K562 (cell line): ENCODE measurements around the gene ZNF839. TPM values are rescaled to one million over a fixed set of nuclear protein-coding genes. Genes with fewer than 3 reads are reported as not detected.

Source experiments
- ATAC-seq: fragments of 200-7000 bp; cut with Tn5 transposase; 3 replicates; pipeline ENCODE4 v1.9.1; 2020; ENCODE audit warnings: moderate library complexity
- BruUV-seq: library from RNA; stranded (reverse); fragments of 400-500 nt; replicated peaks from 2 replicates; lab custom pipeline; 2021; lab: Mats Ljungman, UMichigan
- CTCF ChIA-PET: fragments of 300-600 bp; formaldehyde crosslinking; extraction: SDS; loops from one replicate; lab custom pipeline; 2021; ENCODE audit warnings: low intra/inter-chr PET ratio; lab: Yijun Ruan, JAX
- POLR2A ChIA-PET: fragments of 300-600, 350-650 bp; sonication (Branson Sonifier 250); formaldehyde crosslinking; extraction: SDS; loops from one replicate; lab custom pipeline; 2021; ENCODE audit warnings: antibody characterized with exemption, inconsistent platforms; lab: Yijun Ruan, JAX
- DNase-seq, 4 experiments: peaks; one replicate each; pipeline versions ENCODE4 v3.0.0 to v3.0.0-alpha.2; 2011 to 2018; ENCODE audit warnings: low spot score in 3 of 4, mixed read lengths in 3 of 4; ENCODE audit errors: extremely low read depth in 1 of 4
- FAIRE-seq: peaks from 2 replicates; lab custom pipeline; 2011; peaks lifted over from hg19 to GRCh38; lab: Jason Lieb, UNC
- H2AFZ ChIP-seq: 2 replicates; pipeline ENCODE4 v1.6.0; 2011; ENCODE audit warnings: low read depth, low read length, control low read depth, inconsistent platforms
- H3K27ac ChIP-seq: fragments of 200-600 bp; 3 replicates; pipeline ENCODE4 v1.8.0; 2011; ENCODE audit warnings: low read depth, mild to moderate bottlenecking, control low read depth, inconsistent platforms, low read length, moderate library complexity, mixed read lengths; ENCODE audit errors: extremely low read depth
- H3K27me3 ChIP-seq, 2 experiments: fragments of 300-600 bp in 1 of 2; 2 replicates in 1 of 2; 3 replicates in 1 of 2; pipeline versions ENCODE4 v1.6.0 to v1.8.0; 2011; ENCODE audit warnings: inconsistent platforms in 2 of 2, low read length in 2 of 2, mild to moderate bottlenecking in 1 of 2, mixed read lengths in 1 of 2, moderate library complexity in 1 of 2; ENCODE audit not compliant: control insufficient read depth in 2 of 2, insufficient read depth in 2 of 2
- H3K36me3 ChIP-seq: fragments of 300-600 bp; 3 replicates; pipeline ENCODE4 v1.8.0; 2011; ENCODE audit warnings: mild to moderate bottlenecking, low read length, inconsistent platforms; ENCODE audit not compliant: control insufficient read depth, insufficient read depth
- H3K4me1 ChIP-seq, 2 experiments: fragments of 200-600 bp in 1 of 2; replicated peaks in 1 of 2; 2 replicates in 1 of 2; 3 replicates in 1 of 2; pipeline versions ENCODE4 v1.5.1 to v1.8.0; 2011; ENCODE audit warnings: inconsistent platforms in 2 of 2, low read length in 2 of 2, mild to moderate bottlenecking in 1 of 2, mixed read lengths in 1 of 2, moderate library complexity in 1 of 2; ENCODE audit not compliant: control insufficient read depth in 2 of 2, insufficient read depth in 2 of 2
- H3K4me2 ChIP-seq: 2 replicates; pipeline ENCODE4 v1.6.1; 2011; ENCODE audit warnings: low read length, control low read depth, inconsistent platforms, mixed read lengths; ENCODE audit not compliant: insufficient read depth
- H3K4me3 ChIP-seq: fragments of 200-600 bp; sonication (generic), shearing (Covaris generic); 2 replicates; pipeline ENCODE4 v1.5.1; 2016; ENCODE audit warnings: control low read depth, inconsistent platforms
- H3K79me2 ChIP-seq: fragments of 200-600 bp; 3 replicates; pipeline ENCODE4 v1.8.0; 2011; ENCODE audit warnings: low read length, inconsistent platforms; ENCODE audit not compliant: control insufficient read depth, insufficient read depth
- H3K9ac ChIP-seq, 2 experiments: 2 replicates each; pipeline versions ENCODE4 v1.6.0 to v1.6.1; 2011; ENCODE audit warnings: low read depth in 2 of 2, low read length in 2 of 2, control low read depth in 1 of 2, inconsistent platforms in 1 of 2, mild to moderate bottlenecking in 1 of 2, mixed read lengths in 1 of 2; ENCODE audit not compliant: insufficient read depth in 1 of 2
- H3K9me1 ChIP-seq: one replicate; pipeline ENCODE4 v1.6.0; 2011; ENCODE audit warnings: inconsistent platforms, mild to moderate bottlenecking, low read length, moderate library complexity; ENCODE audit not compliant: control insufficient read depth, insufficient read depth
- H3K9me3 ChIP-seq: replicated peaks from 2 replicates; pipeline ENCODE4 v1.5.1; 2011; ENCODE audit warnings: low read depth, low read length, inconsistent platforms; ENCODE audit not compliant: control insufficient read depth, insufficient read depth
- H4K20me1 ChIP-seq: replicated peaks from 2 replicates; pipeline ENCODE4 v1.6.1; 2011; ENCODE audit warnings: low read length, inconsistent platforms, mixed read lengths; ENCODE audit not compliant: control insufficient read depth, insufficient read depth
- MTA2 ChIP-seq: fragments of 450-650 bp; IDR thresholded peaks from 2 replicates; pipeline ENCODE4 v1.6.1; 2016; ENCODE audit warnings: low read depth
- RAD51 ChIP-seq: fragments of 450-650 bp; IDR thresholded peaks from 2 replicates; pipeline ENCODE4 v1.7.1; 2016; ENCODE audit warnings: low read depth, mild to moderate bottlenecking, borderline replicate concordance
- SRSF1 ChIP-seq: fragments of 200-400 bp; formaldehyde crosslinking; IDR thresholded peaks from 2 replicates; pipeline ENCODE4 v1.6.1; 2017; ENCODE audit warnings: mild to moderate bottlenecking, low read depth, low read length, moderate library complexity
- TRIM24 ChIP-seq, 2 experiments: fragments of 450-650 bp; IDR thresholded peaks; 2 replicates each; pipeline ENCODE4 v1.6.1; 2016
- XRCC4 ChIP-seq: IDR thresholded peaks from one replicate; pipeline ENCODE4 v1.6.1; 2011; ENCODE audit not compliant: insufficient read depth, insufficient read length; ENCODE audit errors: extremely low read depth
- ZNF785 ChIP-seq: fragments of 250-450 bp; sonication (Bioruptor Pico); IDR thresholded peaks from 2 replicates; pipeline ENCODE4 v1.4.0; 2020; ENCODE audit warnings: mild to moderate bottlenecking
- WGBS: fragments of 100-300 bp; shearing (Covaris generic); methylation state at CpG from one replicate; pipeline ENCODE4 v1.1.6; 2016; ENCODE audit warnings: low coverage, mixed read lengths; ENCODE audit not compliant: insufficient coverage; ENCODE audit errors: missing lambda C conversion rate; 5-methylcytosine and 5-hydroxymethylcytosine counted together
- in situ Hi-C: fragments of 300-500 bp; cut with MboI; formaldehyde crosslinking; loops from 4 replicates; pipeline ENCODE4 v1.15.0; 2018; ENCODE audit warnings: inconsistent platforms, mixed read lengths
- intact Hi-C: fragments of 100-400 bp; cut with micrococcal nuclease; formaldehyde crosslinking; loops from 2 replicates; pipeline ENCODE4 v1.14.2; 2022
- polyA plus RNA-seq, 8 experiments: library from polyadenylated mRNA; depleted of rRNA in 4 of 8; stranded (reverse) in 5 of 8; unstranded in 3 of 8; fragments of >200 nt; fragmentation: Nextera tagmentation in 2 of 8; fragmentation: Illumina TruSeq in 1 of 8; extraction: Ambion mirVana in 2 of 8; extraction: Trizol in 1 of 8; gene quantifications; 2 replicates each; pipeline versions ENCODE4 v1.2.1 to v1.2.3, GENCODE V29; 2011 to 2014; ENCODE audit warnings: inconsistent platforms in 1 of 8, missing spikeins in 1 of 8
- total RNA-seq, 7 experiments: library from RNA; depleted of rRNA in 6 of 7; stranded (reverse); fragments of >200 nt in 6 of 7; fragmentation: Illumina TruSeq in 2 of 7; extraction: Trizol in 2 of 7; gene quantifications; 2 replicates each; pipeline versions ENCODE4 v1.2.1 to v1.2.3, GENCODE V29; 2011 to 2021; ENCODE audit warnings: low replicate concordance in 1 of 7

Gene ZNF839
- total and polyA plus RNA-seq, 9 of the 15 experiments (the other 6 are each of a cell fraction or from before 2014, with no cell fraction given): 0.42 to 8.4 (median 5.7) TPM

DNA sequence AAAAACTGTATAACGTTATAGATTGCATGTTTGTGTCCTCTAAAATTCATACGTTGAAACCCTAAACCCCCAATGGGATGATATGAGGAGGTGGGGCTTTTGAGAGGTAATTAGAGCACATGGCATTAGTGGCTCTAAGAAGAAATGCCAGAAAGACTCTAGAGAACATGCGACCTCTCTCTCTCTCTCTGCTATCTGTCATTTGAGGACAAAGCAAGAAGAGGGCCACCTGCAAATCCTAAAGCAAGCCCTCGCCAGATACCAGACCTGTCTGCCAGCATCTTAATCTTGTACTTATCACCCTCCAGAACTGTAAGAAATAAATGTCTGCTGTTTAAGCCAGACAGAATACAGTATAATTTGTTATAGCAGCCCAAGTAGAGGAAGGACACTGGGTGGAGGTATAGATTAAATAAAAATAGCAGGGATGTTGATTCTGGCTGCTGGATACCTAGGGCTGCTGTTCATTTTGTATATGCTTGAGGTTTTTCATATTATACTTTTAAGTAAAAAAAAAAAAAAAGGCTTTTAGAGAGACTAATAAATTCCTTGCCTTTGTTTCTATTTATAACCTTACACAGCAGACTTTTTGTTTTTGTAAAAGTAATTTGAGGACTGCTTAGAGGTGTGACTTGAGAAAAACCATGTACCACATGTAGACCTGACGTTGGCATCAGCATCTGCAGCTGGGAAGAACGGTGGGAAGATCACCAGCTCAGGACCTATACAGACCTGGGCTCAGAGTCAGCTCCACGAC is 41.5 kb upstream of the ZNF839 start:
- FAIRE-seq (no peak), DNase-seq (no peak)
- no peaks in the 10 kb centered on the region for H4K20me1 ChIP-seq
- no peaks in the 10 kb centered on the region for H3K9me3 ChIP-seq
- no peak for TF ChIP-seq RAD51
- TF ChIP-seq, all 486 proteins: peak for 0
- Histone ChIP-seq H3K79me2 (no peaks in the 10 kb centered on the region), H3K27me3 (no peaks in the 10 kb centered on the region), H3K9ac (no peak overlapping the region), H3K27ac (no peak overlapping the region), H3K36me3 (no peaks in the 10 kb centered on the region), H3K4me1 (no peaks in the 10 kb centered on the region; a peak in 1 of 5 replicates), H2AFZ (no peak overlapping the region), H3K4me2 (no peak overlapping the region), H3K4me3 (no peak overlapping the region), H3K9me1 (no peaks in the 10 kb centered on the region)
- ChIA-PET POLR2A (no interaction called here), CTCF (no interaction called here)
- no TSS peak for BruUV-seq
- in situ Hi-C loops (no loop called here), intact Hi-C loops (no loop called here)
- WGBS: 24% methylated on average over 7 of the region's 7 CpGs
- ATAC-seq: no peak

DNA sequence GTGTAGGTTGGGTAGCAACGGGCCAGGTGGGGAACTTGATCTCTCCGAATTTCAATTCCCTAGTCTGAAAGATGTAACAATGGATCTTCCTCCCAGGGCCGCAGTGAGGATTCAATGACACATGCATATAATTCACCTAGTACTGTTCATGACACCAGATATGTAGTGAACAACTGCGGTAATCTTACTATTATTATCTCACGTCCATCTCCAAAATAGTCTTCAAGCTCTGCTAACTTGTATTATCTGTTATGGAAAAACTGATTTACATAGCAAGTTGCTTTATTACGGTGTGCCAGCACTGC is 41.0 kb upstream of the ZNF839 start:
- Histone ChIP-seq H3K27ac (no peak overlapping the region), H4K20me1 (no peaks in the 10 kb centered on the region), H3K4me1 (no peaks in the 10 kb centered on the region; a peak in 1 of 5 replicates), H3K9me1 (no peaks in the 10 kb centered on the region), H3K36me3 (no peaks in the 10 kb centered on the region), H3K9ac (no peak overlapping the region), H3K9me3 (no peaks in the 10 kb centered on the region), H2AFZ (no peak overlapping the region), H3K4me2 (no peak overlapping the region), H3K27me3 (no peaks in the 10 kb centered on the region), H3K79me2 (no peaks in the 10 kb centered on the region), H3K4me3 (no peak overlapping the region)
- no peak for TF ChIP-seq ZNF785
- TF ChIP-seq XRCC4: no peak
- TF ChIP-seq MTA2: no peak
- no peak for TF ChIP-seq SRSF1
- no peak for TF ChIP-seq TRIM24 (IDR thresholded peaks at IDR 0.05)
- intact Hi-C loops (no loop called here), in situ Hi-C loops (no loop called here)
- ChIA-PET CTCF (no interaction called here), POLR2A (interaction anchor here (0.7 kb wide), 1 partner anchor 146 kb away, joined by 3 read pairs; no protein-coding TSS in a partner anchor)
- no TSS peak for BruUV-seq
- whole genome bisulfite sequencing: 66% methylated on average over 6 of the region's 6 CpGs
- ATAC-seq (no peak), FAIRE-seq (no peak), DNase-seq (no peak)
